Stimulated activated effector memory CD8-positive, alpha-beta T cell treated with anti-CD3 and anti-CD28 coated beads, Interleukin-12 subunit alpha, Interleukin-12 subunit beta, amount 100 ng/mL, for 72 hours (primary cell): ENCODE data around the gene COX6A1.
A peak's percentile ranks its signal among the peaks of the same experiment; 100 is the strongest.
"Not testable (repeated sequence)": the region's sequence is repeated elsewhere in the genome, so short reads cannot be mapped to it uniquely, and the experiment has no call there.

Experiments used
- ATAC-seq: fragments of 150-1000 bp; cut with Tn5 transposase; 2 replicates; pipeline ENCODE4 v1.10.0; 2021
- DNase-seq, 2 donors: peaks; one replicate each; pipeline ENCODE4 v3.0.0; 2021 to 2022; ENCODE audit warnings: low spot score in 2 of 2
- H3K27ac Mint-ChIP-seq: one replicate; pipeline ENCODE4 v1.8.0; 2022; ENCODE audit warnings: mild to moderate bottlenecking, mixed read lengths
- H3K36me3 Mint-ChIP-seq: one replicate; pipeline ENCODE4 v1.8.0; 2022; ENCODE audit warnings: mild to moderate bottlenecking, mixed read lengths
- H3K4me1 Mint-ChIP-seq: one replicate; pipeline ENCODE4 v1.8.0; 2022; ENCODE audit warnings: mixed read lengths
- H3K4me3 Mint-ChIP-seq: one replicate; pipeline ENCODE4 v1.8.0; 2022; ENCODE audit warnings: mild to moderate bottlenecking, mixed read lengths
- H3K9me3 Mint-ChIP-seq: one replicate; pipeline ENCODE4 v1.8.0; 2022; ENCODE audit warnings: mixed read lengths

Gene COX6A1

DNA sequence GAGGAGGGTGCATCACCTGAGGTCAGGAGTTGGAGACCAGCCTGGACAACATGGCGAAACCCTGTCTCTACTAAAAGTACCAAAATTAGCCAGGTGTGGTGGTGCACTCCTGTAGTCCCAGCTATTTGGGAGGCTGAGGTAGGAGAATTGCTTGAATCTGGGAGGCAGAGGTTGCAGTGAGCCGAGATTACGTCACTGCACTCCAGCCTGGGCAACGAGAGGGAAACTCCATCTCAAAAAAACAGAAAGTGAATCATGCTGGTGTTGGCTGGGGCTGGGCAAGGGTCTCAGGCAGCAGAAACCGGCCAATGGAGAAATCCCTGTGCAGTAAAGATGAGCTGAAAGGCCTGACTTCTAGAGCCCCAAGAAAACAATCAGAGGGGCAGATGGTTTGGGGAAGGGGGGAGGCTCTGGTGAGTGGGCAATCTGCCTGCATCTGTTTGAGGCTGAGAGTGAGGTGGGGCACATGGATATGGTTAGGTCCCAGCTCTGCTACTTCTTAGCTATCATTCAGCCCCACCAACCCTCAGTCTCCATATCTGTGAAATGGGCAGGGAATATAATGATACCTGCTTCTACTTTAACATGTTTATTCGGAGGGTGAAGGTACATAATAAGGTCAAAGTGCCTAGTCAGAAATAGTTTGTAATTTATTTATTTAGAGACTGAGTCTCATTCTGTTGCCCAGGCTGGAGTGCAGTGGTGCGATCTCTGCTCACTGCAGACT, 21.3 kb upstream of the COX6A1 start:
- ATAC-seq (no peak), DNase-seq (no peak)
- no peak overlapping the region for H3K4me3 Mint-ChIP-seq
- H3K27ac Mint-ChIP-seq: no peak overlapping the region
- H3K9me3 Mint-ChIP-seq: no peaks in the 10 kb centered on the region
- no peaks in the 10 kb centered on the region for H3K4me1 Mint-ChIP-seq
- H3K36me3 Mint-ChIP-seq: no peaks in the 10 kb centered on the region

GRCh38 chr12:120417917-120418580, 19.9 kb upstream of the COX6A1 start:
- no peak for ATAC-seq
- H3K9me3 Mint-ChIP-seq: no peaks in the 10 kb centered on the region

GRCh38 chr12:120421701-120422100, 16.2 kb upstream of the COX6A1 start:
- H3K4me1 Mint-ChIP-seq: peaks cover 6% of the 10 kb centered on the region
- no peaks in the 10 kb centered on the region for H3K36me3 Mint-ChIP-seq
- H3K27ac Mint-ChIP-seq: no peak overlapping the region
- no peak overlapping the region for H3K4me3 Mint-ChIP-seq
- DNase-seq (no peak), ATAC-seq (no peak)
- H3K9me3 Mint-ChIP-seq: no peaks in the 10 kb centered on the region

More at GRCh38 chr12:120417917-120418580, 19.9 kb upstream of the COX6A1 start:
- H3K4me3 Mint-ChIP-seq: no peak overlapping the region
- no peak for DNase-seq
- peaks cover 2% of the 10 kb centered on the region for H3K4me1 Mint-ChIP-seq
- no peak overlapping the region for H3K27ac Mint-ChIP-seq
- no peaks in the 10 kb centered on the region for H3K36me3 Mint-ChIP-seq

DNA sequence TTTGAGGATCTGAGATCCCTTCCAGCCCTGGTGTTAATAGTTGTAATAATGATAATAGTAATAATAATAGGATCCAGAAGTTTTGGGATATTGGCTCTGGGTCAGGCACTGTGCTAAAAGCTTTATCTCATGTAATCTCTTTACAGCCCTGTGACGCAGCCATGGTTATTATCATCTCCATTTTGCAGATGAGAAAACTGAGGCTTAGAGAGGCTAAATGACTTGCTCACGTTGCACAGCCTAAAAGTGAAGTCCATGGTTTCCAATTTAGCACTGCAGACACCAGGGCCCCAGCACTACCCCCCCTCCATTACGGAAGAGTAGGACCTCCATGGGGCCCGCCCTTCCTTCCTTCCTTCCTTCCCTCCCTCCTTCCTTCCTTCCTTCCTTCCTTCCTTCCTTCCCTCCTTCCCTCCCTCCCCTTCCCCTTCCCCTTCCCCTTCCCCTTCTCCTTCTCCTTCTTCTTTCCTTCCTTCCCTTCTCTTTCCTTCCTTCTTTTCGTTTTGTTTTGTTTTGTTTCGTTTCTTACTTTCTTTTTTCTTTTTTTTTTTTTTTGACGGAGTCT, 14.9 kb upstream of the COX6A1 start:
- ATAC-seq: no peak
- no peak overlapping the region for H3K4me3 Mint-ChIP-seq
- H3K36me3 Mint-ChIP-seq: no peaks in the 10 kb centered on the region
- peak overlapping the region; percentile 78 for H3K27ac Mint-ChIP-seq
- H3K4me1 Mint-ChIP-seq: peaks cover 6% of the 10 kb centered on the region
- H3K9me3 Mint-ChIP-seq: no peaks in the 10 kb centered on the region
- DNase-seq: no peak

- no peak overlapping the region for H3K4me3 Mint-ChIP-seq
- no peak for ATAC-seq
- H3K9me3 Mint-ChIP-seq: no peaks in the 10 kb centered on the region
- H3K4me1 Mint-ChIP-seq: peaks cover 12% of the 10 kb centered on the region
- DNase-seq: no peak
- no peak overlapping the region for H3K27ac Mint-ChIP-seq
- H3K36me3 Mint-ChIP-seq: no peaks in the 10 kb centered on the region
These were observed 12.1 kb upstream of the COX6A1 start for GRCh38 chr12:120425797-120426196.

DNA sequence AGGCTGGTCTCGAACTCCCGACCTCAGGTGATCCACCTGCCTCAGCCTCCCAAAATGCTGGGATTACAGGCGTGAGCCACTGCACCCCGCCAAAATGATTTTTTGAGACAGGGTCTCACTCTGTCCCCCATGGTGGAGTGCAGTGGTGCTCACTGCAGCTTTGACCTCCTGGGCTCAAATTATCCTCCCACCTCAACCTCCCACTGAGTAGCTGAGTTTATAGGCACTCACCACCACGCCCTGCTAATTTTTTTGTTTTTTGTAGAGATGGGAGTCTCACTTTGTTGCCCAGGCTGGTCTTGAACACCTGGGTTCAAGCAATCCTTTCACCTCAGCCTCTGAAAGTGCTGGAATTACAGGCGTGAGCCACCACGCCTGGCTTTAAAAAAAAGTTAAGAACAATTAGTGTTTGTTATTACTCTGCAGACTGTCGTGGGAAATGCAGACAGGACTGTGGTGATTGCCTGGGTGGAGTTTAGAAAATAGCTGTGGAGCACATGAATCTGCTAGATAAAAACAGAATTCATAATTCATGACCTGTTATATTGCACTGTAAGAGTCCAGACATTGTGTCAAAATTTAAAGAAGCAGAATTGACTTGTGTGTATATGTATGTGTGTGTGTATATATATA, 9.2 kb upstream of the COX6A1 start:
- no peaks in the 10 kb centered on the region for H3K9me3 Mint-ChIP-seq
- peaks cover 6% of the 10 kb centered on the region for H3K36me3 Mint-ChIP-seq
- H3K4me3 Mint-ChIP-seq: no peak overlapping the region
- H3K4me1 Mint-ChIP-seq: peaks cover 11% of the 10 kb centered on the region
- H3K27ac Mint-ChIP-seq: peak overlapping the region; percentile 74
- no peak for ATAC-seq
- DNase-seq: no peak

DNA sequence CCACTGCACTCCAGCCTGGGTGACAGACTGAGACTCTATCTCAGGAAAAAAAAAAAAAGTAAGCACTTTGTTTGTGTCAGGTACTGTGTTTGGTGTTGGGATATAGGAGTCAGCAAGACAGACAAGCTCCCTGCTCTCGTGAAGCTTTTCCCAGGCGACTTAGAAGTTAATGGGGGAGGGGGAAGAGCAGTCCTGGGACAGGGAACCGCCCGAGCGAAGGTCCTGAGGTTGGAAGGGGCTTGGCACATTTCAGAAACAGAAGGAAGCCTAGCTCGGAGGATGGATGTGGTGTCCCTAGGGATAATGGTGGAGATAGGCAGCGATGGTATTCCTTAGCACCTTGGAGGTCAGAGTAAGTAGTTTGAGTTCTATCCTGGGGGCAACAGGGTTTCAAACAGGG, 8.5 kb upstream of the COX6A1 start:
- Mint-ChIP-seq H3K4me1 (peaks cover 11% of the 10 kb centered on the region), H3K4me3 (no peak overlapping the region), H3K36me3 (peaks cover 6% of the 10 kb centered on the region), H3K9me3 (no peaks in the 10 kb centered on the region), H3K27ac (peak overlapping the region; percentile 74)
- DNase-seq (no peak), ATAC-seq (no peak)

DNA sequence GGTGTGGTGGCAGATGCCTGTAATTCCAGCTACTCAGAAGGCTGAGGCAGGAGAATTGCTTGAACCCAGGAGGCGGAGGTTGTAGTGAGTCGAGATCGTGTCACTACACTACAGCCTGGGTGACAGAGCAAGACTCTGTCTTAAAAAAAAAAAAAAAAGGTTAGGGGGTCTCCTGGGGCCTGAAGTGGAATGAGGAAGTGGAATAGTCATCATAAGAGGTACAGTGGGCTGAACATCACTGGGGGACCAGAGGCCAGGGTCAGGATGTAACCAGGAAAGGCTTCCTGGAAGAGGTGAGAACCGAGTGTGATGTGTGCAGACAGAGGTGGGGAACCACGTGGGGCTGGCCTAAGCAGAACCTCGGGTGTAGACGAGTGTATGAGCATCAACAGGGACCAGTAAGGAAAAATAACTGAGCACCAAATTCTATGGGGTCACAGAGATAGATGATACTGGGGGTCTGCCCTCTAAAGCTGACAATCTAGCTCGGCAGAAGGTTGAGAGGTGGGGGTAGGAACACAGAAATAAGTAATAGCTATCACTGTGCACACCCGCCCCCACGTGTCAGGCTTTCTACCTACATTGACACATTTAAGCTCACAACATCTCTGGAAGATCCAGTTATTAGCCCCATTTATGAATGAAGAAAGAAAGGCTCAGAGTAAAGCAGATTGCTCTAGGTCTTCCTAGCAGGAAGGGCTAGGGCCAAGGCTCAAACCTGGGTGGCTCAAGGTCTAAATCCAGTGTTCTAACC, 5.0 kb upstream of the COX6A1 start:
- DNase-seq (no peak), ATAC-seq (no peak)
- Mint-ChIP-seq H3K4me3 (no peak overlapping the region), H3K36me3 (peaks cover 13% of the 10 kb centered on the region), H3K4me1 (peaks cover 19% of the 10 kb centered on the region), H3K9me3 (no peaks in the 10 kb centered on the region), H3K27ac (no peak overlapping the region)

DNA sequence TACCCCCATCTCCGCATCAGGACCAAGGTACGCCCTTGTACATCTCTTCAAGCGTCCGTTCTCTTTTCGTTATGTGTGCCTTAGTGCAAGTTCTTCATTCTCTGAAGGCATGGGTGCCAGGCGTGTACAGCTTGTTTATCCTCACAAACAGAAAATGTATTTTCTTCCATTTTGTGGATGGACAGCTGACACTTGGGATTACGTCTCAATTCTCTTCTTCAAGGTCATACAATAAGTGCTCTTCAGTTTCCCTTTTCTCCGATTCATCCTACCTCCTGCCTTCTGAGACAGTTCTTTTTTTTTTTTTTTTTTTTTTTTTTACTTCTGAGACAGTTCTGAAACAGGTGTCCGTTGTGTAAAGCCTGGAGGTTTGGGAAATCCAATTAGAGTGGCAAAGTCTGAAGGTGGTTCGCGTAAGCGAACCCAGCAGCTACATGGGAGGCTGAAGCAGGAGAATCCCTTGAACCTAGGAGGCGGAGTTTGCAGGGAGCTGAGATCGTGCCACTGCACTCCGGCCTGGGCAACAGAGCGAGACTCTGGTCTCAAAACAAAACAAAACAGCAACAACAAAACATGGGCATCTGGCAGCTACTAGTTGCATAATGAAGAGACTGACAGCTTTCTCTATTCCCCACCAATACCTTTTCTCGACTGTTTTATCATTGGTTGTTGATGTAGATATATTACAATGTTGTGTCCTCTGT, 734 bp downstream of the COX6A1 start:
- peaks cover 53% of the 10 kb centered on the region for H3K36me3 Mint-ChIP-seq
- ATAC-seq (no peak), DNase-seq (no peak)
- peak overlapping the region; percentile 89 for H3K27ac Mint-ChIP-seq
- H3K4me1 Mint-ChIP-seq: peaks cover 22% of the 10 kb centered on the region
- no peaks in the 10 kb centered on the region for H3K9me3 Mint-ChIP-seq
- peak overlapping the region; percentile 84 for H3K4me3 Mint-ChIP-seq

GRCh38 chr12:120439646-120440247, 1.8 kb downstream of the COX6A1 start:
- ATAC-seq (peak; percentile 61), DNase-seq (peak; percentile 47 to 81)
- Mint-ChIP-seq H3K9me3 (no peaks in the 10 kb centered on the region), H3K36me3 (peaks cover 64% of the 10 kb centered on the region), H3K4me1 (peaks cover 22% of the 10 kb centered on the region), H3K4me3 (peak overlapping the region; percentile 84), H3K27ac (no peak overlapping the region)

GRCh38 chr12:120444676-120445075, 6.8 kb downstream of the COX6A1 start:
- peak overlapping the region; percentile 98 for H3K27ac Mint-ChIP-seq
- H3K4me3 Mint-ChIP-seq: peak overlapping the region; percentile 95
- no peak for DNase-seq
- peaks cover 25% of the 10 kb centered on the region for H3K4me1 Mint-ChIP-seq
- no peaks in the 10 kb centered on the region for H3K9me3 Mint-ChIP-seq
- H3K36me3 Mint-ChIP-seq: peaks cover 95% of the 10 kb centered on the region
- no peak for ATAC-seq

- Mint-ChIP-seq H3K36me3 (peaks cover 95% of the 10 kb centered on the region), H3K9me3 (no peaks in the 10 kb centered on the region), H3K27ac (peak within 1 kb of the TSS; percentile 98), H3K4me1 (peaks cover 20% of the 10 kb centered on the region), H3K4me3 (peak within 1 kb of the TSS; percentile 95)
- ATAC-seq (peak; percentile 99), DNase-seq (peak; percentile 92 to 95)
These were observed 8.3 kb downstream of the COX6A1 start, which contains the start of the genes GATC and TRIAP1 for GRCh38 chr12:120445911-120446843. TSS of gene GATC (plus strand) at chr12:120446444. CDS start at chr12:120446481, 37 bp downstream. TSS of gene TRIAP1 (minus strand) at chr12:120446384. CDS start at chr12:120446372, 12 bp downstream.

DNA sequence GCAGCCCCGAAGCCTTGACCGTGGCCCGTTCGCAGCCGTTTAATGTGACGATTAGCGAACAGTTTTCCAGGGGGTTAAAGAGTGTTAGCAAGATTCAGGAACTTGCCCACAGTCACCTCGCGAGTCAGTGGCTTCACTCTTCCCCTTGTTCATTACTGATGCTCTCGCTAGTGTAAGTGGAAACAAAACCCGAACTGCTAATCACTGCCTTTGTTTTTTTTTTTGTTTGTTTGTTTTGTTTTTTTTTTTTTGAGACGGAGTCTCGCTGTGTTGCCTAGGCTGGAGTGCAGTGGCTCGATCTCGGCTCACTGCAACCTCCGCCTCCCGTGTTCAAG, 8.9 kb downstream of the COX6A1 start:
- H3K36me3 Mint-ChIP-seq: peaks cover 95% of the 10 kb centered on the region
- H3K4me3 Mint-ChIP-seq: peak overlapping the region; percentile 95

More for the DNA sequence above, 8.9 kb downstream of the COX6A1 start:
- ATAC-seq, DNase-seq, H3K9me3 Mint-ChIP-seq: not testable (repeated sequence)
- peak overlapping the region; percentile 98 for H3K27ac Mint-ChIP-seq
- H3K4me1 Mint-ChIP-seq: peaks cover 20% of the 10 kb centered on the region
